Amniotic stem cell (primary cell): ENCODE measurements around the gene SFTPB.

Experiments used
- DNase-seq: peaks from one replicate; lab custom pipeline; 2025; lab: John Stamatoyannopoulos, UW

Gene SFTPB

DNA sequence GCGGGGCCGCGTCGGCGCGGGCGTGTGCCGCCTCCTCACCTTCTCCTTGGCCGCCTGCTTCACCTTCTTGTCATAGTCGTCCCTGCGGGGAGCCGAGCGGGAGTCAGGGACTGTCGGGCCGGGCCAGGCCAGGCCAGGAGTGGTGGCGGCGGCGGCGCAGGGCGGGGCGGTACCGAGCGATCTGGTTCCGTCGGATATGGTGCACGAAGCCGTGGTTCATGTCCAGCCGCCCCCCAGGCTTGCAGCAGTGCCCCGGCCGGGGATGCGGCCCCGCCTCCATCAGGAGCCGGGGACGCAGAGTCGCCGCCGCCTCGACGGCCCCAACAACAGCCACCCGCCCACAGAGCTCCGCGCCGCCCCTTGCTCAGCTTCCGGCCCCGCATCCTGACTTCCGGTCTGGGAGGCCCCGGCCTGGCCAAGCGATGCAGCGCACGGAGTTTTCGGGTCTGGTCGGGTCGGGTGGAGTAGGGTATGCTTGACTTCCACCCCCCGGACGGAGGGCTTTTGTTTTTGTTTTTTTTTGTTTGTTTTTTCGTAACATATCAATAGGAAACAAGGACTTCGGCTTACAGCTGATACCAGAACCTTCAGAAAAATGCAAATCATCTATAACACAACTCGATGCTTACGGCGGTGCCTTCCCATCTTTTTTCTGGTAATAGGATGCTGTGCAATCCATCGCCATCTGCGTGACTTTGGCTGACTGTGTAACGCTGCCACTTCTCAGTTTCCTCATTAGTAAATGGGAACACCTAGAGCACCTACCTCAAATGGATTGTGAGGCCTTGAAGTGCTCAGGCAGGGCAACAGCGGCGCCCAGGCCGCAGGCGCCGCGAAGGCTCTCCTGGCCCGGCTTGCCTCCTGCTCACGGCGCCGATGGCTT, 56.1 kb downstream of the SFTPB start, which contains the start of gene C2orf68:
Gene C2orf68 (minus strand): TSS at position 362 of the 883 bp plus-strand sequence. CDS start 82 bp downstream, at position 280.
- peak; percentile 66 for DNase-seq

DNA sequence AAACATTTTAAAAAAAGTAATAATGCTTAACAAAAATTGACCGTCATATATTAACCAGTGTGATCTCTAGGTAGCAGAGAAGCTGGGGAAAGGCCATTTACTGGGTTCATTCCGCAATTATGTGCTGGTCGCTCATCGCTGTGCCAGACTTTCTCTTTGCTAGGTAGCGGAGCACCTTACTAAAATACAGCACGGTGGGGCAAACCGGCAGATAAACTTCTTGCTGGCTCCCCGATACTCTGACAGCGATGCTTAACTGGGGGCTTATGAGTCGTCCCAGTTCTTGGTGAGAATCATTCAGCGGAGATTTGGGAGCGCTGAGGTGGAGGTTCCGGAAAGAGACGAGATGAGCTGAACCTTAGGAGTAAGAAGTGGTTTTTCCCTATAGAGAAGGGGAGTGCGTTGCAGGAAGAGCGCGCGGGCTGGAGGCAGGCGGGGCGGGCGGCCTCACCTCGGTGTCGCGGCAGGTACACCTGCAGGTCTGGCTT, 56.7 kb downstream of the SFTPB start:
- no peak for DNase-seq
